HG03108 (cell line): ENCODE measurements around the gene PTGIS.
"Not testable (repeated sequence)": the region's sequence is repeated elsewhere in the genome, so short reads cannot be mapped to it uniquely, and the experiment has no call there.

Experiments used
- ATAC-seq: cut with Tn5 transposase; IDR thresholded peaks from one replicate; pipeline ENCODE4 v1.9.1; 2021; ENCODE audit warnings: moderate library complexity; ENCODE audit not compliant: unreplicated experiment

Gene PTGIS

GRCh38 chr20:49567421-49568277 lies at the start of gene PTGIS:
Gene PTGIS (minus strand): TSS chr20:49568137. CDS start chr20:49568116, 21 bp downstream.
- ATAC-seq: no peak

- not testable (repeated sequence) for ATAC-seq
These were observed 49.5 kb upstream of the PTGIS start for GRCh38 chr20:49617394-49617793.

DNA sequence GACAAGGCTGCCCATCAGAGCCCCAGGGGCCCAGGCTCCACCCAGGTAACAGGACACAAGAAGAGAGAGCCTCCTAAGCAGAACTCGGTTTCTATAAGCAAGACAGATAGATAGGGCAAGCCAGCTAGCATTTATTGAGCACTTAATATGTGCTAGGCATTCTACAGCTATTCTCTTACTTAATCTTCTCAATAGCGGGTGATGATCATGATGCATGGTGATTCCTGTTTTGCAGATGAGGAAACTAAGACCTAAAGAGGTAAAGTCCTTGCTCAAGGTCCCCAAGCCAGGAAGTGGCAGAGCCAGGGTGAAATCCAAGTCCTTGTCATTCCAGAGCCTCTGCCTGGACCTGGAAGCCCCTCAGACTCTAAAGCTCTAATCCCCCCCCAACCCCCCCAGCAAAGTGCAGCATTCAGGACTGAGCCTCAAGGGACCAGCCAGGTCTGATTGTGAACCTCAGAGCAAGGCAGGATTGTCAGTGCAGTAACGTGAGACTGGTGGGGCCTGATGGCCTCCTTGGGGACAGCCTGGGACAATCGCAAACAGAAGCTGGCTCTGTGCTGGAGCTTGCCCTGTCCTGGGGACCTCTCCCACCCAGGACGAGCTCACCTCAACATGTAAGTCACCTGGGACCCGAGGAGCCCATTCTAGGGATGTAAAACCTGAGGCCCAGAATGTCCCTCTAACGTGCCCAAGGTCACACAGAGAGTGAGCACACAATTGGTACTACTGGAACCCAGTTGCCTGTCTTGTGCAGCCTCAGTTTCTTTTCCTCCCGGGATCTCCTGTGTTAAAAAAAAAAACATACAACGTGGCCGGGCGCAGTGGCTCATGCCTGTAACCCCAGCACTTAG lies 48.4 kb upstream of the PTGIS start:
- no peak for ATAC-seq

- ATAC-seq: no peak
These were observed 47.6 kb upstream of the PTGIS start for GRCh38 chr20:49615401-49616153.

DNA sequence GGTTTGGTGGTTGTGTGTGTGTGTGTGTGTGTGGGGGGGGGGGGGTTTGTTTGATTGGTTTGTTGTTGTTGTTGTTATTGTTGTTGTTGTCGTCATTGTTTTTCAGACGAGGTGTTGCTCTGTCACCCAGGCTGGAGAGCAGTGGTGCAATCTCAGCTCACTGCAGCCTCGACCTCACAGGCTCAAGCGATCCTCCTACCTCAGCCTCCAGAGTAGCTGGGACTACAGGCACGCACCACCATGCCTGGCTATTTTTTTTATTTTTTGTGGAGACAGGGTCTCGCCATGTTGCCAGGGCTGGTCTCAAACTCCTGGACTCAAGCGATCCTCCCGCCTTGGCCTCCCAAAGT lies 47.1 kb upstream of the PTGIS start:
- ATAC-seq: not testable (repeated sequence)

- ATAC-seq: no peak
These were observed 46.6 kb upstream of the PTGIS start for GRCh38 chr20:49614338-49615050.

GRCh38 chr20:49612127-49612738 lies 44.3 kb upstream of the PTGIS start:
- no peak for ATAC-seq

- ATAC-seq: not testable (repeated sequence)
These were observed 43.7 kb upstream of the PTGIS start for GRCh38 chr20:49611539-49612126.

- ATAC-seq: no peak
These were observed 43.0 kb upstream of the PTGIS start for GRCh38 chr20:49610691-49611538.

- ATAC-seq: peak; percentile 47
These were observed 41.1 kb upstream of the PTGIS start for GRCh38 chr20:49608752-49609670.

- ATAC-seq: no peak
These were observed 39.6 kb upstream of the PTGIS start for GRCh38 chr20:49607568-49607967.

GRCh38 chr20:49603209-49603627 lies 35.3 kb upstream of the PTGIS start:
- ATAC-seq: no peak

GRCh38 chr20:49602345-49603208 lies 34.6 kb upstream of the PTGIS start:
- no peak for ATAC-seq

GRCh38 chr20:49601153-49601924 lies 33.4 kb upstream of the PTGIS start:
- ATAC-seq: no peak

DNA sequence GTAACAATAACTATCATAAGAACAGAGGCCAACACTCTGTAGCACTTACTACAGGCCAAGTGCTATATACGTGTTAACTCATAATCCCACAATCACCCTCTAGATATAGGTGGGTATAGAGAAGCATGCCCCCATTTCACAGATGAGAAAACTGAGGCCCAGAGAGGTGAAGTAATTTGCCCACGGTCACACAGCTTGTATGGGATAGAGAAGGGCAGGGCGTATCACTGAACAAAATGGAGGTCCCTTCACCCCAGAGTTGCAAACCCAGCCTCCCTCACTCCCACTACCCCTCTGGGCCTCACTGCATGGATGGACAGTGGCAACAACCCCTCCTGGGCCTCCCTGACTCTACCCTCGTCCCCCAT lies 31.8 kb upstream of the PTGIS start:
- no peak for ATAC-seq

DNA sequence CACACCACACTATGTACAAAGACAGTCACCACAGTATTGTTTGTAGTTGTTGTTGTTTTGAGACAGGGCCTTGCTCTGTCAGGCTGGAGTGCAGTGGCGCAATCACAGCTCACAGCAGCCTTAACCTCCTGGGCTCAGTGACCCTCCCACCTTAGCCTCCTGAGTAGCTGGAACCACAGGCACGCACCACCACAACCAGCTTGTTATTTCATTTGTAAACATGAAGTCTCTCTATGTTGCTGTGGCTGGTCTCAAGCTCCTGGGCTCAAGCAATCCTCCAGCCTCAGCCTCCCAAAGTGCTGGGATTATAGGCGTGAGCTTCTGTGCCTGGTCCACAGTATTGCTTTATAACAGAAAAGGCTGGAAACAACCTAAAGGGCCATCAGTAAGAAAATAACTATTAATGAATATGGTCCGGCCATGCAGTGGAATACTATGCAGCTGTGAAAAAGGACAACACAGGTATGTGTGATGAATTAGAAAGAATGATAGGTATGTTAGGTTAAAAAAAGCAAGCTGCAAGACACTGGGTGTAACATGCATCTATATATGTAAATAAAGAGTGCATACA lies 30.0 kb upstream of the PTGIS start:
- no peak for ATAC-seq
